Activated B cell treated with CpG ODN at 0.5 μM for 24 hours (primary cell): ENCODE data around the gene PSMB3. TPM values are rescaled to one million over a fixed set of nuclear protein-coding genes. Genes with fewer than 3 reads are reported as not detected.
"Not testable (repeated sequence)": the region's sequence is repeated elsewhere in the genome, so short reads cannot be mapped to it uniquely, and the experiment has no call there.

Experiments used
- ATAC-seq: fragments of 200-7000 bp; cut with Tn5 transposase; one replicate; pipeline ENCODE4 v1.10.0; 2021; ENCODE audit warnings: low read depth, mild to moderate bottlenecking, moderate library complexity
- CTCF ChIA-PET: fragments of 350-600 bp; sonication (Branson Sonifier 250); formaldehyde crosslinking; loops from one replicate; lab custom pipeline; 2021; ENCODE audit warnings: antibody characterized with exemption; lab: Charles Lee
- POLR2A ChIA-PET: fragments of 350-600 bp; sonication (Branson Sonifier 250); formaldehyde crosslinking; loops from one replicate; lab custom pipeline; 2021; ENCODE audit warnings: antibody characterized with exemption; lab: Charles Lee
- DNase-seq: peaks from one replicate; pipeline ENCODE4 v3.0.0; 2022
- H3K27ac Mint-ChIP-seq: one replicate; pipeline ENCODE4 v1.8.0; 2020; ENCODE audit warnings: mixed read lengths
- H3K27me3 Mint-ChIP-seq: one replicate; pipeline ENCODE4 v1.8.0; 2021; ENCODE audit warnings: mixed read lengths
- H3K36me3 Mint-ChIP-seq: one replicate; pipeline ENCODE4 v1.8.0; 2021; ENCODE audit warnings: low read depth, mixed read lengths
- H3K4me1 Mint-ChIP-seq: one replicate; pipeline ENCODE4 v1.8.0; 2021; ENCODE audit warnings: mixed read lengths
- H3K4me3 Mint-ChIP-seq: one replicate; pipeline ENCODE4 v1.8.0; 2020; ENCODE audit warnings: mild to moderate bottlenecking, mixed read lengths
- H3K9me3 Mint-ChIP-seq: one replicate; pipeline ENCODE4 v1.8.0; 2020; ENCODE audit warnings: mixed read lengths
- intact Hi-C: fragments of 100-400 bp; cut with micrococcal nuclease; formaldehyde crosslinking; loops from one replicate; pipeline ENCODE4 v1.15.1; 2024
- total RNA-seq: library from RNA; stranded (reverse); gene quantifications from 2 replicates; pipeline ENCODE4 v1.2.3, GENCODE V29; 2022
- TF ChIP-seq, protein P1 (sequence below): fragments of 200-600 bp; IDR thresholded peaks from one replicate; pipeline ENCODE4 v1.8.0; 2022; ENCODE audit warnings: antibody characterized with exemption, mild to moderate bottlenecking

The PSMB3 gene
- total RNA-seq, 1 donor from 2014 or later: 234 TPM

DNA sequence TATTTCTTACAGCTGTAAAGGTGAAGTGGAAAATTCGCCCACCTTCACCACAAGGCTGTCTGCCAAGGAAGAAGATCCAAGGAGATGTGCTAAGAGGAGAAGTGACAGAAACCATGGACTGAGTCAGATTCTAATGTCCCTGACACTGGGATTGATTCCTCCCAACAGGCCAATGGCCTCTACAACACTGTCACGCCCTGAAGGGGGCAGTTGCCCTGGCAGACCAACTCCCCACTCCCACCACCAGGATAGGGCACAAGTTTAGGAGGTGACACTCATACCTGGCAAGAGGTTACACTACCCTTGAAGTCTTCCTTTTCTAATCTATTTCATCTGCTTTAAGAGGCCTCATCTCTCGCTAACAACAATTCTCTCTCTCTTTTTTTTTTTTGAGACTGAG lies 30.7 kb downstream of the PSMB3 start:
- H3K36me3 Mint-ChIP-seq: peaks cover 80% of the 10 kb centered on the region

GRCh38 chr17:38786372-38786771 lies 33.8 kb downstream of the PSMB3 start:
- ChIA-PET CTCF (no interaction called here), POLR2A (no interaction called here)
- H3K4me3 Mint-ChIP-seq: no peak overlapping the region
- DNase-seq: no peak
- no peaks in the 10 kb centered on the region for H3K27me3 Mint-ChIP-seq
- no peaks in the 10 kb centered on the region for H3K9me3 Mint-ChIP-seq
- H3K27ac Mint-ChIP-seq: no peak overlapping the region
- H3K36me3 Mint-ChIP-seq: peaks cover 51% of the 10 kb centered on the region
- H3K4me1 Mint-ChIP-seq: peaks cover 2% of the 10 kb centered on the region
- intact Hi-C loops: no loop called here
- no peak for ATAC-seq
- TF ChIP-seq, protein P1, sequence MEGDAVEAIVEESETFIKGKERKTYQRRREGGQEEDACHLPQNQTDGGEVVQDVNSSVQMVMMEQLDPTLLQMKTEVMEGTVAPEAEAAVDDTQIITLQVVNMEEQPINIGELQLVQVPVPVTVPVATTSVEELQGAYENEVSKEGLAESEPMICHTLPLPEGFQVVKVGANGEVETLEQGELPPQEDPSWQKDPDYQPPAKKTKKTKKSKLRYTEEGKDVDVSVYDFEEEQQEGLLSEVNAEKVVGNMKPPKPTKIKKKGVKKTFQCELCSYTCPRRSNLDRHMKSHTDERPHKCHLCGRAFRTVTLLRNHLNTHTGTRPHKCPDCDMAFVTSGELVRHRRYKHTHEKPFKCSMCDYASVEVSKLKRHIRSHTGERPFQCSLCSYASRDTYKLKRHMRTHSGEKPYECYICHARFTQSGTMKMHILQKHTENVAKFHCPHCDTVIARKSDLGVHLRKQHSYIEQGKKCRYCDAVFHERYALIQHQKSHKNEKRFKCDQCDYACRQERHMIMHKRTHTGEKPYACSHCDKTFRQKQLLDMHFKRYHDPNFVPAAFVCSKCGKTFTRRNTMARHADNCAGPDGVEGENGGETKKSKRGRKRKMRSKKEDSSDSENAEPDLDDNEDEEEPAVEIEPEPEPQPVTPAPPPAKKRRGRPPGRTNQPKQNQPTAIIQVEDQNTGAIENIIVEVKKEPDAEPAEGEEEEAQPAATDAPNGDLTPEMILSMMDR: no peak

More for the DNA sequence above, 30.7 kb downstream of the PSMB3 start:
- Mint-ChIP-seq H3K4me1 (no peaks in the 10 kb centered on the region), H3K9me3 (no peaks in the 10 kb centered on the region), H3K4me3 (no peak overlapping the region), H3K27ac (no peak overlapping the region), H3K27me3 (no peaks in the 10 kb centered on the region)
- no peak for ATAC-seq
- ChIA-PET CTCF (no interaction called here), POLR2A (no interaction called here)
- DNase-seq: no peak
- intact Hi-C loops: no loop called here
- TF ChIP-seq, protein P1: no peak

DNA sequence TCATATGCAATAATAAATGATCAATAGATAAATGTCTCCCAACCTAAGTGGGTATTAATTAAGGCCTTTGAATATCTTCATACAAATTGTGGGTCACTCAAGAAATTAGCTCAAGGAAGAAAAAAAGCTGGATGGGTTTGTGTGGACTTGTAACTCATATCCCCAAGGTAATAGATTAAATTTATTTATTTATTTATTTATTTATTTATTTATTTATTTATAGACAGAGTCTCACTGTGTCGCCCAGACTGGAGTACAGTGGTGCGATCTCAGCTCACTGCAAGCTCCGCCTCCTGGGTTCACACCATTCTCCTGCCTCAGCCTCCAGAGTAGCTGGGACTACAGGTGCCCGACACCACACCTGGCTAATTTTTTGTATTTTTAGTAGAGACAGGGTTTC lies 35.5 kb downstream of the PSMB3 start:
- peaks cover 44% of the 10 kb centered on the region for H3K36me3 Mint-ChIP-seq
- H3K4me3 Mint-ChIP-seq, H3K4me1 Mint-ChIP-seq, H3K9me3 Mint-ChIP-seq, H3K27me3 Mint-ChIP-seq, ATAC-seq, DNase-seq, CTCF ChIA-PET, H3K27ac Mint-ChIP-seq, POLR2A ChIA-PET: not testable (repeated sequence)
- intact Hi-C loops: loop anchor here (1.0 kb wide), 1 partner anchor 10 kb away; no protein-coding TSS in a partner anchor

DNA sequence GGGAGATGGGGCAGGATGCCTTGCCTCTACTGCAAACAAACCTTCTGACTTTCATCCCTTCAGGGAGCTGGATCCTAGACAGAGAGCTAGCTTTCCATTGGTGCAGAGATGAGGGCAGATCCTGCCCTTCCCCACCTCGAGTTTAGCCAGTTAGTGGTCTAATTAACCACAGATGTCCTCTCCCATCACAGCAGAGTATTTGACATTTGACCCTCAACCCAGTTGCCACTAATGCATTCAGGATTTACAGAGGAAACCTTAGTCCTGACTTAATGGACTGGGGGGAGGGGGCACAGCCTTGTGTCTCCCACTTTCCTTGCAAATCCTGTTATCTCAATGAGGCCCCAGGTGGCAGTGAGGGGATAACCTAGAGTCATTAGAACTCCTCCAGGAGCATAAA lies 36.6 kb downstream of the PSMB3 start:
- Mint-ChIP-seq H3K27ac (no peak overlapping the region), H3K9me3 (no peaks in the 10 kb centered on the region), H3K36me3 (peaks cover 40% of the 10 kb centered on the region), H3K27me3 (no peaks in the 10 kb centered on the region), H3K4me3 (no peak overlapping the region), H3K4me1 (peaks cover 9% of the 10 kb centered on the region)
- POLR2A ChIA-PET: no interaction called here
- CTCF ChIA-PET: interaction anchor here (0.6 kb wide), 1 partner anchor 364 kb away, joined by 3 read pairs; no protein-coding TSS in a partner anchor
- TF ChIP-seq, protein P1: no peak
- intact Hi-C loops: no loop called here
- ATAC-seq (no peak), DNase-seq (no peak)

DNA sequence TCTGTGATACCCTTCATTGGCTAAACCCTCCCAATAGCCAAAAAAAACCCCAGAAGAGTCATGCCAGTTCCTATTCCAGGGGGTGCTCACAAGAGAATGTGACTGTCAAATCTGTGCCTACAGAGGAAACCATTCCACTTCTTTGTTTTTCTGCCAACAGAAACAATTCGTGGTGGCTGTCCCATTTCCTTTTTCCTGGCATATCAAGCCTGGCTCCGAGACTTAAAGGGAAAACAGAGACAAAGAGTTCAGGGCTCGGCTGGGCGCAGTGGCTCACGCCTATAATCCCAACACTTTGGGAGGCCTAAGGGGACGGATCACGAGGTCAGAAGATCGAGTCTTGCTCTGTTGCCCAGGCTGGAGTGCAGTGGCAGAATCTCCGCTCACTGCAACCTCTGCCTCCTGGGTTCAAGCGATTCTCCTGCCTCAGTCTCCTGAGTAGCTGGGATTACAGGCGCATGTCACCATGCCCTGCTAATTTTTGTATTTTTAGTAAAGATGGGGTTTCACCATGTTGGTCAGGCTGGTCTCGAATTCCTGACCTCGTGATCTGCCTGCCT lies 37.7 kb downstream of the PSMB3 start:
- H3K4me3 Mint-ChIP-seq, ATAC-seq, CTCF ChIA-PET, DNase-seq, H3K27me3 Mint-ChIP-seq, intact Hi-C loops, H3K27ac Mint-ChIP-seq, POLR2A ChIA-PET, H3K9me3 Mint-ChIP-seq: not testable (repeated sequence)
- peaks cover 33% of the 10 kb centered on the region for H3K36me3 Mint-ChIP-seq
- peaks cover 10% of the 10 kb centered on the region for H3K4me1 Mint-ChIP-seq

DNA sequence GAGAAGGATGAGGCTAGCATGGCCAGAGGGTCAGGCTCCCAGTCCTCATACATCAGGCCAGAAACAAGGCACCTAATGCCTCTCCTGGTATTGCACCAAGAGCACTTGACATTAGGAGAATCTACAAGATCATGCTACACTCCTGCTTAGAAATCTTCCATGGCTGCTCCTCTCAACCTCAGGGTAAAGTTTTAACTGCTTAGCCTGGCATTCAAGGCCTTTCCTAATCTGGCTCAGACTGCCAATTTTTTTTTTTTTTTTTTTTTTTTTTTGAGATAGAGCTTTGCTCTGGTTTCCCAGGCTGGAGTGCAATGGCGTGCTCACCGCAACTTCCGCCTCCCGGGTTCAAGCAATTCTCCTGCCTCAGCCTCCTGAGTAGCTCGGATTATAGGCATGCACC lies 38.6 kb downstream of the PSMB3 start:
- Mint-ChIP-seq H3K4me1 (peaks cover 12% of the 10 kb centered on the region), H3K9me3 (no peaks in the 10 kb centered on the region), H3K36me3 (peaks cover 26% of the 10 kb centered on the region), H3K4me3 (no peak overlapping the region), H3K27me3 (no peaks in the 10 kb centered on the region), H3K27ac (no peak overlapping the region)
- ATAC-seq: no peak
- intact Hi-C loops: no loop called here
- TF ChIP-seq, protein P1: no peak
- ChIA-PET CTCF (no interaction called here), POLR2A (no interaction called here)
- DNase-seq: no peak
